Neural progenitor cell (in vitro differentiated cells): ENCODE measurements around the gene C3AR1.

Experiments
- CTCF ChIP-seq: fragments of 200-600 bp; sonication (generic); IDR thresholded peaks from 2 replicates; pipeline ENCODE4 v1.5.1; 2017; ENCODE audit warnings: antibody characterized with exemption, mild to moderate bottlenecking
- EZH2 ChIP-seq: fragments of 200-600 bp; sonication (generic); IDR thresholded peaks from 2 replicates; pipeline ENCODE4 v1.6.1; 2017; ENCODE audit warnings: antibody characterized with exemption, mild to moderate bottlenecking, moderate library complexity

GRCh38 chr12:8048906-8049305 lies 17.3 kb downstream of the C3AR1 start:
- TF ChIP-seq CTCF (no peak), EZH2 (no peak)
